GM12874 (cell line): ENCODE data around the gene SENP8.
A peak's percentile ranks its signal among the peaks of the same experiment; 100 is the strongest.

Source experiments
- TF ChIP-seq, protein P1 (sequence below): IDR thresholded peaks from 2 replicates; pipeline ENCODE4 v1.5.1; 2011; ENCODE audit warnings: low read depth, mild to moderate bottlenecking, control low read depth, low read length, moderate library complexity; ENCODE audit not compliant: insufficient read depth

The SENP8 gene

DNA sequence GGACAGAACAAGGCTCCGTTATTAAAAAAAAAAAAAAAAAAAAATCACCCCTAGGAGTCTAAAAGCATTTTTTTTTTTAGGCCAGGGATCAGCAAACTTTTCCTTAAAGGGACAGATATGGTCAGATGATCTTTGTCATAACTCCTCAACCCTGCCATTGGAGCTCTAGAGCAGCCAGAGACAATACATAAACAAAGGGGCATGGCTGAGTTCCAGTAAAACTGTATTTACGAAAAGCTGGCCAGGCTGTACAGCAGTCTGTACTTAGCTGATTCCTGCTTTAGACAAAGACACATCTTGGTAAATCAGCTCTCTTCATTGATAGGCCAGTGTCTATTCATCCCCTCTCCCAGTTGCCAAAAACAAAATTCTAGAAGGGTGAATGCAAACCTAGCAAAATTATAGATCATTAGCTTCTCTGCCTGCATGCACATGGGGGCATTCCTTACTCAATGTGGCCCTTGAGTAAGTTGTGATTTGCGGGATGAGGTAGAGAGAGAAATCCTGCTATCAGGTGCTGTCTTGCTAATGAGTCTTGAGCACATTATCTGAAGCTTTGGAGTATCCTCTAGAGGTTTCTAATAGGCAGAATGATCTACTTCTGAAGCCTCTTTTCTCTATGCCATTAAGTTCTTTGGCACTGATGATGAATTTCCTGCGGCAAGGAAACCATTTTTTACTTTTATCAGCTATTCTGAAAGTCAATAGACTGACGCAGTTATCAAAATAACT is 35.2 kb downstream of the SENP8 start:
- TF ChIP-seq, protein P1, sequence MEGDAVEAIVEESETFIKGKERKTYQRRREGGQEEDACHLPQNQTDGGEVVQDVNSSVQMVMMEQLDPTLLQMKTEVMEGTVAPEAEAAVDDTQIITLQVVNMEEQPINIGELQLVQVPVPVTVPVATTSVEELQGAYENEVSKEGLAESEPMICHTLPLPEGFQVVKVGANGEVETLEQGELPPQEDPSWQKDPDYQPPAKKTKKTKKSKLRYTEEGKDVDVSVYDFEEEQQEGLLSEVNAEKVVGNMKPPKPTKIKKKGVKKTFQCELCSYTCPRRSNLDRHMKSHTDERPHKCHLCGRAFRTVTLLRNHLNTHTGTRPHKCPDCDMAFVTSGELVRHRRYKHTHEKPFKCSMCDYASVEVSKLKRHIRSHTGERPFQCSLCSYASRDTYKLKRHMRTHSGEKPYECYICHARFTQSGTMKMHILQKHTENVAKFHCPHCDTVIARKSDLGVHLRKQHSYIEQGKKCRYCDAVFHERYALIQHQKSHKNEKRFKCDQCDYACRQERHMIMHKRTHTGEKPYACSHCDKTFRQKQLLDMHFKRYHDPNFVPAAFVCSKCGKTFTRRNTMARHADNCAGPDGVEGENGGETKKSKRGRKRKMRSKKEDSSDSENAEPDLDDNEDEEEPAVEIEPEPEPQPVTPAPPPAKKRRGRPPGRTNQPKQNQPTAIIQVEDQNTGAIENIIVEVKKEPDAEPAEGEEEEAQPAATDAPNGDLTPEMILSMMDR: no peak

GRCh38 chr15:72154316-72154715 is 36.1 kb downstream of the SENP8 start:
- TF ChIP-seq, protein P1: no peak

GRCh38 chr15:72155003-72155621 is 36.9 kb downstream of the SENP8 start:
- TF ChIP-seq, protein P1: no peak

DNA sequence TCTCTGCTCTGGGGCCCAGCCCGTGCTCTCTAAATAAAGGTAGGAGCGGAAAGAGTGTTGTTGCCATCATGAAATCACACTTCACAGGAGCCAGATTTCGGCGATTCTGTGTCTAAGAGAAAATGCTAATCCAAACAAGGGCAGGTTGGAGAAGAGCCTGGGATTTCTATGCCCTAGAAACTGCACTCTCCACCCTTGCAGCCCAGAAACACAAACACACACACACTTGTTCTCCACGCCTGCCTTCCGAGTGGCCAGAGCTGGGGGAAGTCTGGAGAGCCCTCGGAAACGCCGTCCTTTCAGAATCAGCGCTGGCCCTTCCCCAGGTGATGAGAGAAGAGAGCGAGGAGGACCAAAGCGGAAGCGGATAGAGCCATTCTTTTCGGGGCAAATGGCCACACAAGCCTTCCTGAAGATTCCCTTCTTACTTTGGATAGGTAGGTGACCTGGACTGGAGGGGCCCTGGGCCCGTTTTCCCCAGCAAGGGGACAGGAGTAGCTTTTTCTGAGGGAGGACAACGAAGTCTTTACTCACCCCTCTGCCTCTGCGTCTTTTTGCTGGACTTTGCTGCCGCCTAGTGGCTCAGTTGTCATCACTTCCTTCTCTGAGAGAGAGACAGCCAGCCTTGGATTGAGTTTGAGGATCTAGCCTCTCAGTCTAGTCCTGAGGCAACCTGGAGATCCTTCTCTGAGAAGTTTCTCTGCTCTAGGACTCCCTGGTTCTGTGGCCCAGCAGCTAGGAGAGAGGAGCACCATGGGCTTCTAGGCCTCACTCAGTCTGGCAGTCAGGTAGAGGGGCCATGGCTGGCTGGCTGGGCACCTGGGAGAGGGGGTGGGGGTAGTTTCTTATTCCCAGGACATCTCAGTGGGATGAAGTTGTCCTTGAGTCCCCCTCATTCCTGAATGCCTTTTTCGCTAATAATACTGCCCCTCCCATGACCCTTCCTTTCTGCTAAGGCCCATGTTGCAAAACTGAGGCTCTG is 37.7 kb downstream of the SENP8 start:
- TF ChIP-seq, protein P1: peak; percentile 88

DNA sequence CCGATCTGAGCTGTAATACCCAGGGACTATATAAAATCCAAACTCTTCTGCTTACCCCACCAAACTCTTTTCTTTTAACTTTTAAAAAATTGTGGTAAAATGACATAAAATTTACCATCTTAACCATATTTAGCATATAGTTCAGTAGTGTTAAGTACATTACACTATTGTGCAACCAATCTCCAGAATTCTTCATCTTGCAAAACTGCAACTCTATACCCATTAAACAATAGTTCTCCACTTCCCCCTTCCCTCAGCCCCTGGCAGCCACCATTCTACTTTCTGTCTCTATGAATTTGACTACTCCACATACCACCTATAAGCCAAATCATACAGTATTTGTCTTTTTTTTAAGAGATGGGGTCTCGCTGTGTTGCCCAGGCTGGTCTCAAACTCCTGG is 38.7 kb downstream of the SENP8 start:
- TF ChIP-seq, protein P1: no peak

- TF ChIP-seq, protein P1: no peak
Observed at GRCh38 chr15:72160696-72161245, 42.6 kb downstream of the SENP8 start.
